ENCODE results near the gene ECE2.

The ECE2 gene

DNA sequence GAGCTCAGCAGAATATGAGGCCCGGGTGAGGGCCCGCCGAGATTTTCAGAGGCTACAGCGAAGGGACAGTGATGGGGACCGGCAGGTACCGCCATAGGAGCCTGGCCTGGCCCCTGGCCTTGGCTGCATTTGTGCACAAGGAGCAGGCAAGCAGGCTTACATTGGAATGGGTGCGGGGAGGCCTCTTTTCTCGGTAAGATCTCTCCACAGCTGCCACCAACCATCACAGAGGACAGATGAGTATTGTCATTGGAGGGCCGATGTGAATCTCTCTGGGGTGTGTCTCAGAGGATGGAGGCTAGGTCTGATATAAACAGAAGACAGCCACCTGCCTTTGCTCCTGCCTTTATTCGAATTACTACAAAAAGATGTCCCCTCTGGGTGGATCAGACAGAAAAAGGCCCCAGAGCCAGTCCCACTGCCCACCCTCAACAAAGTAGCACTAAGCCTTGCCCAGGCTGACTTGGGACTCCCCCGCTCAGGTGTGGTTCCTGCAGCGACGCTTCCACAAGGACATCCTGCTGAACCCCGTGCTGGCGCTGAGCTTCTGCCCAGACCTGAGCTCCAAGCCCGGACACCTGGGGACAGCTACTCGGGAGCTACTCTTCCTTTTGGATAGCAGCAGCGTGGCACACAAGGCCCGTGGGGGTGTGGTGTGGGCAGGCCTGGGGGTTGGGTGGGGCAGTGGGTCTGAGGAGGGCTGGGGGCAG lies 41.0 kb upstream of the ECE2 start:
- Histone ChIP-seq H3K27me3 (replicated peaks; ENCODE audit: control insufficient read depth, insufficient read depth, low read length) (peaks cover 49% of the 10 kb centered on the region), H3K9me3 (ENCODE audit: control insufficient read depth, low read length) (no peaks in the 10 kb centered on the region)
- no peak for DNase-seq (ENCODE audit: low read depth)

DNA sequence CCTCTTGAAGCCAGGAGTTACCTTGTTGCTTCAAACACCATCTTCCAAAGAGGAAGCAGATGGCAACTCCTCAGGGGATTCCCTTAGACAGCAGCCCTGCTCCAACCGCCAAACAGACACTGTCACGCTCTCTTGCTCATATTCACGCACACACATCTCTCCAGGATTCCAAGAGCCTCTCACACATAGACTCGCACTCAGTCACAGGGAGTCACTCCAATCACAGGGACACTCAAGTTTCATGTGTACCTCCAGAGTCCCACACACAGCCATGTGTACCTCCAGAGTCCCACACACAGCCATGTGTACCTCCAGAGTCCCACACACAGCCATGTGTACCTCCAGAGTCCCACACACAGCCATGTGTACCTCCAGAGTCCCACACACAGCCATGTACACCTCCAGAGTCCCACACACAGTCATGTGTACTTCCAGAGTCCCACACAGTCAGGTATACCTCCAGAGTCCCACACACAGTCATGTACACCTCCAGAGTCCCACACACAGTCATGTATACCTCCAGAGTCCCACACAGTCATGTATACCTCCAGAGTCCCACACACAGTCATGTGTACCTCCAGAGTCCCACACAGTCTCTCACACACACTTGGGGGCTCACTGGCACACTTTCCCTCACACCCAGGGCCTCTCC lies 40.3 kb upstream of the ECE2 start:
- no peaks in the 10 kb centered on the region for H3K4me1 ChIP-seq (ENCODE audit: control insufficient read depth, insufficient read depth, low read length)
- H3K4me3 ChIP-seq (ENCODE audit: low read length), result no peak overlapping the region
- no peaks in the 10 kb centered on the region for H3K9me3 ChIP-seq (ENCODE audit: control insufficient read depth, low read length)
- H3K27me3 ChIP-seq (replicated peaks; ENCODE audit: control insufficient read depth, insufficient read depth, low read length), result peaks cover 46% of the 10 kb centered on the region
- DNase-seq (ENCODE audit: low read depth), result no peak
- no peak overlapping the region for H3K9ac ChIP-seq (ENCODE audit: low read length)
- no peaks in the 10 kb centered on the region for H3K36me3 ChIP-seq (ENCODE audit: control insufficient read depth, insufficient read depth, low read length, severe bottlenecking)

More for the DNA sequence above, 41.0 kb upstream of the ECE2 start:
- Histone ChIP-seq H3K9ac (ENCODE audit: low read length) (no peak overlapping the region), H3K4me1 (ENCODE audit: control insufficient read depth, insufficient read depth, low read length) (no peaks in the 10 kb centered on the region), H3K36me3 (ENCODE audit: control insufficient read depth, insufficient read depth, low read length, severe bottlenecking) (no peaks in the 10 kb centered on the region), H3K4me3 (ENCODE audit: low read length) (no peak overlapping the region)

DNA sequence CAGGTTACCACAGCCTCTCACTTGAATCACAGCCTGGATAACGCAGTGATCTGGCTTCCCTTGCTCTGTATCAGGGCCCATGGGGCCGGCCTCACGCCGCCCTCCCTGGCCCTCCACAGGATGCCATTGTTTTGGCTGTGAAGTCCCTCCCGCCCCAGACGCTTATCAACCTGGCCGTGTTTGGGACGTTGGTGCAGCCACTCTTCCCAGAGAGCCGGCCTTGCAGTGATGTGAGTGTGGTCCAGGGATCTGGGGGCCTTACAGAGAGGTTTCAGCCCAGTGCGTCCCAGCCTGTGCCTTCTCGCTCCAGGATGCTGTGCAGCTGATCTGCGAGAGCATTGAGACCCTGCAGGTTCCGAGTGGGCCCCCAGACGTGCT lies 39.8 kb upstream of the ECE2 start:
- no peaks in the 10 kb centered on the region for H3K4me1 ChIP-seq (ENCODE audit: control insufficient read depth, insufficient read depth, low read length)
- H3K9me3 ChIP-seq (ENCODE audit: control insufficient read depth, low read length), result no peaks in the 10 kb centered on the region
- H3K4me3 ChIP-seq (ENCODE audit: low read length), result no peak overlapping the region
- DNase-seq (ENCODE audit: low read depth), result no peak
- H3K36me3 ChIP-seq (ENCODE audit: control insufficient read depth, insufficient read depth, low read length, severe bottlenecking), result no peaks in the 10 kb centered on the region
- no peak overlapping the region for H3K9ac ChIP-seq (ENCODE audit: low read length)
- H3K27me3 ChIP-seq (replicated peaks; ENCODE audit: control insufficient read depth, insufficient read depth, low read length), result peaks cover 43% of the 10 kb centered on the region

DNA sequence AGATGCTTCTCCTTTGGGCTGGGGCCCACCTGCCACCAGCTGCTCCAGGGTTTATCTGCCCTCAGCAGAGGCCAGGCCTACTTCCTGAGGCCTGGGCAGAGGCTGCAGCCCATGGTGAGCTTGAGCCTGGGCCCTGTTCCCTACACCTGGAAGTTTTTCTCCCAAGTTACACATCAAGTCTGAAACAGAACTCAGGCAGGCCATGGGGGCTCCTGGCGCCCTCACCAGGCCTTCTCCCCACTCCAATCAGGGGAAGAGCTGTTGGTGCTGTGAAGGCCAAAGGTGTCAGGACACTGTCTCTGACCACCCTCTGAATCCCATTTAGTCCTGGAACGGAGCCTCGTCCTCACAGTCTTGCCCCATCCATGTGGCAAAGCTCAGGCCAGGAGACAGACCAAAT lies 39.2 kb upstream of the ECE2 start:
- H3K36me3 ChIP-seq (ENCODE audit: control insufficient read depth, insufficient read depth, low read length, severe bottlenecking), result no peaks in the 10 kb centered on the region
- no peak for DNase-seq (ENCODE audit: low read depth)
- H3K27me3 ChIP-seq (replicated peaks; ENCODE audit: control insufficient read depth, insufficient read depth, low read length), result peaks cover 37% of the 10 kb centered on the region

DNA sequence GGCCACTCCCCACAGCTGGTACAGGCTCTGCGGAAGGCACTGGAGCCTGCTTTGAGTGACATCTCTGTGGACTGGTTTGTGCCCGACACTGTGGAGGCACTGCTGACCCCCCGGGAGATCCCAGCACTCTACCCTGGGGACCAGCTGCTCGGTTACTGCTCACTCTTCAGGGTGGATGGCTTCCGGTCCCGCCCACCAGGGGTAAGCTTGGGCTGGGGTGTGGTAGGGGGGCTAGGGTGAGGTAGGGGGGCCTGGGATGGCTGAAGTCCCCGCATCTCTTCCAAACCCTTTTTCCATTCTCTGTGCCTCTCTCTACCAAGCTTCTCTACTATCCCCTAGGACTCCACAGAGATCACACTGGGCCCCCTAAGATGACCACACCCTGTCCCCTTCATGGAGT lies 38.6 kb upstream of the ECE2 start:
- peaks cover 31% of the 10 kb centered on the region for H3K27me3 ChIP-seq (replicated peaks; ENCODE audit: control insufficient read depth, insufficient read depth, low read length)
- H3K9ac ChIP-seq (ENCODE audit: low read length), result no peak overlapping the region
- H3K9me3 ChIP-seq (ENCODE audit: control insufficient read depth, low read length), result no peaks in the 10 kb centered on the region
- no peak for DNase-seq (ENCODE audit: low read depth)
- H3K36me3 ChIP-seq (ENCODE audit: control insufficient read depth, insufficient read depth, low read length, severe bottlenecking), result peaks cover under 1% of the 10 kb centered on the region
- no peak overlapping the region for H3K4me3 ChIP-seq (ENCODE audit: low read length)
- H3K4me1 ChIP-seq (ENCODE audit: control insufficient read depth, insufficient read depth, low read length), result no peaks in the 10 kb centered on the region

More for the DNA sequence above, 39.2 kb upstream of the ECE2 start:
- H3K9ac ChIP-seq (ENCODE audit: low read length), result no peak overlapping the region
- no peak overlapping the region for H3K4me3 ChIP-seq (ENCODE audit: low read length)
- H3K4me1 ChIP-seq (ENCODE audit: control insufficient read depth, insufficient read depth, low read length), result no peaks in the 10 kb centered on the region
- no peaks in the 10 kb centered on the region for H3K9me3 ChIP-seq (ENCODE audit: control insufficient read depth, low read length)

DNA sequence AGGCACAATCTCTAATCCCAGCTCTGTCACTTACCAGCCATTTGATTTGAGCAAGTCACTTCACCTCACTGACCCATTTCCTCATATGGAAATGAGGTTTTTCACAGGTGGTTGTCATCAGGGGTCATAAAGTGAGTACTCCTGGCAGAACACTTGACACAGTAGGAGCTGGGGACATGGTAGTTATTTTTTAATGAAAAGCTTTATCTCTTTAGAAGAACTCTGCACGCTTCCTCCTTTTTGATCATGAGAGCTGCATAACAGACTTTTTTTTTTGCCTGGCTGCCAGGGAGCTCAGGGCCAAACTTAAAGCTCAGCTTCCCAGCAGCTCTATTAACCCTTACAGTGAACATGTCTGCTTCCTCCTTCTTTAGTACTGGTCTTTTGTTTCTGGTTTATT lies 38.0 kb upstream of the ECE2 start:
- Histone ChIP-seq H3K4me1 (ENCODE audit: control insufficient read depth, insufficient read depth, low read length) (no peaks in the 10 kb centered on the region), H3K36me3 (ENCODE audit: control insufficient read depth, insufficient read depth, low read length, severe bottlenecking) (peaks cover 7% of the 10 kb centered on the region), H3K9me3 (ENCODE audit: control insufficient read depth, low read length) (no peaks in the 10 kb centered on the region), H3K4me3 (ENCODE audit: low read length) (no peak overlapping the region), H3K27me3 (replicated peaks; ENCODE audit: control insufficient read depth, insufficient read depth, low read length) (peaks cover 26% of the 10 kb centered on the region), H3K9ac (ENCODE audit: low read length) (no peak overlapping the region)
- DNase-seq (ENCODE audit: low read depth), result no peak

DNA sequence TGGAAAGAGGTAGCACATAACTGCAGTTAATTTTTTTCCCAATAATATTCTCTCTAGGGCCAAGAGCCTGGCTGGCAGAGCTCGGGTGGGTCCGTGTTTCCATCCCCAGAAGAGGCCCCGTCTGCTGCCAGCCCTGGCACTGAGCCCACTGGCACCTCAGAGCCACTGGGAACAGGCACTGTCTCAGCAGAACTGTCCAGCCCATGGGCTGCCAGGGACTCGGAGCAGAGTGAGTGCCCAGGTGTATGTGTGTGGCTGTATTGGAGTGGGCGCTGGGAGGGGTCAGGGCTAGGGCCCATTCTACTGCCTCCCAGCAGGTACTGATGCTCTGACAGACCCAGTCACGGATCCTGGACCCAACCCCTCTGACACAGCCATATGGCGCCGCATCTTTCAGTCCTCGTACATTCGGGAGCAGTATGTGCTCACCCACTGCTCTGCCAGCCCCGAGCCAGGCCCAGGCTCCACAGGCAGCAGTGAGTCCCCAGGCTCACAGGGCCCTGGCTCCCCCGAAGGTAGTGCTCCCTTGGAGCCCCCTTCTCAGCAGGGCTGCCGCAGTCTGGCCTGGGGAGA lies 37.5 kb upstream of the ECE2 start:
- H3K4me1 ChIP-seq (ENCODE audit: control insufficient read depth, insufficient read depth, low read length), result no peaks in the 10 kb centered on the region
- H3K36me3 ChIP-seq (ENCODE audit: control insufficient read depth, insufficient read depth, low read length, severe bottlenecking), result peaks cover 12% of the 10 kb centered on the region
- H3K9ac ChIP-seq (ENCODE audit: low read length), result no peak overlapping the region
- H3K27me3 ChIP-seq (replicated peaks; ENCODE audit: control insufficient read depth, insufficient read depth, low read length), result peaks cover 24% of the 10 kb centered on the region
- no peaks in the 10 kb centered on the region for H3K9me3 ChIP-seq (ENCODE audit: control insufficient read depth, low read length)
- no peak for DNase-seq (ENCODE audit: low read depth)
- no peak overlapping the region for H3K4me3 ChIP-seq (ENCODE audit: low read length)

DNA sequence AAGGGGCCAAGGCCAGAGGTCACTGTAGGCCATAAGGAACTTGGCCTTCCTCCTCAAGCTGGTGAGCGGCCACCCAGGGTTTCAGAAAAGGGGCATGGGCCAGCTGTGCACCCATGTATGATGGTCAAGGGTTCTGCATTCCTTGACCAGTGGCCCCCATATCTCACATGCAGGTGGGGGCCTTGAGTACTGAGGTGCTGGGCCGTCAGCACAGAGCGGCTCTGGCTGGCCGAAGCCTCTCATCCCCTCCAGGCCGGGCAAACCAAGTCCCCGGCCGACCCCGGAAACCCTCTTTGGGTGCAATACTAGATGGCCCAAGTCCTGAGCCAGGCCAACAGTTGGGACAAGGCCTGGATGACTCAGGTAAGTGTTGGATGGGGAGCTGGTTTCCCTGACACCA lies 36.6 kb upstream of the ECE2 start:
- H3K9ac ChIP-seq (ENCODE audit: low read length), result no peak overlapping the region
- peaks cover 24% of the 10 kb centered on the region for H3K27me3 ChIP-seq (replicated peaks; ENCODE audit: control insufficient read depth, insufficient read depth, low read length)
- peaks cover 21% of the 10 kb centered on the region for H3K36me3 ChIP-seq (ENCODE audit: control insufficient read depth, insufficient read depth, low read length, severe bottlenecking)
- no peaks in the 10 kb centered on the region for H3K9me3 ChIP-seq (ENCODE audit: control insufficient read depth, low read length)
- no peak for DNase-seq (ENCODE audit: low read depth)
- no peaks in the 10 kb centered on the region for H3K4me1 ChIP-seq (ENCODE audit: control insufficient read depth, insufficient read depth, low read length)
- no peak overlapping the region for H3K4me3 ChIP-seq (ENCODE audit: low read length)

DNA sequence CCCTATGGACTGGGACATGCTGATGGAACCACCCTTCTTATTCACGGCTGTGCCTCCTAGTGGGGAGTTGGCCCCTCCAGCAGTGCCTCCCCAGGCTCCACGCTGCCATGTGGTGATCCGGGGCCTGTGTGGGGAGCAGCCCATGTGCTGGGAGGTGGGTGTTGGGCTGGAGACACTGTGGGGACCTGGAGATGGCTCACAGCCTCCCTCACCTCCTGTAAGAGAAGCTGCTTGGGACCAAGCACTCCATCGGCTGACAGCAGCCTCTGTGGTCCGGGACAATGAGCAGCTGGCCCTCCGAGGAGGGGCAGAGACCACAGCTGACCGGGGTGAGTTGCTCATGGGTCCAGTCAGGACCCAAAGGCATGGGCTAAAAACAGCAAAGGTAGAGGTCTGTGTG lies 36.1 kb upstream of the ECE2 start:
- Histone ChIP-seq H3K27me3 (replicated peaks; ENCODE audit: control insufficient read depth, insufficient read depth, low read length) (peaks cover 24% of the 10 kb centered on the region), H3K4me3 (ENCODE audit: low read length) (no peak overlapping the region), H3K9me3 (ENCODE audit: control insufficient read depth, low read length) (no peaks in the 10 kb centered on the region), H3K36me3 (ENCODE audit: control insufficient read depth, insufficient read depth, low read length, severe bottlenecking) (peaks cover 26% of the 10 kb centered on the region), H3K9ac (ENCODE audit: low read length) (no peak overlapping the region), H3K4me1 (ENCODE audit: control insufficient read depth, insufficient read depth, low read length) (no peaks in the 10 kb centered on the region)
- no peak for DNase-seq (ENCODE audit: low read depth)

DNA sequence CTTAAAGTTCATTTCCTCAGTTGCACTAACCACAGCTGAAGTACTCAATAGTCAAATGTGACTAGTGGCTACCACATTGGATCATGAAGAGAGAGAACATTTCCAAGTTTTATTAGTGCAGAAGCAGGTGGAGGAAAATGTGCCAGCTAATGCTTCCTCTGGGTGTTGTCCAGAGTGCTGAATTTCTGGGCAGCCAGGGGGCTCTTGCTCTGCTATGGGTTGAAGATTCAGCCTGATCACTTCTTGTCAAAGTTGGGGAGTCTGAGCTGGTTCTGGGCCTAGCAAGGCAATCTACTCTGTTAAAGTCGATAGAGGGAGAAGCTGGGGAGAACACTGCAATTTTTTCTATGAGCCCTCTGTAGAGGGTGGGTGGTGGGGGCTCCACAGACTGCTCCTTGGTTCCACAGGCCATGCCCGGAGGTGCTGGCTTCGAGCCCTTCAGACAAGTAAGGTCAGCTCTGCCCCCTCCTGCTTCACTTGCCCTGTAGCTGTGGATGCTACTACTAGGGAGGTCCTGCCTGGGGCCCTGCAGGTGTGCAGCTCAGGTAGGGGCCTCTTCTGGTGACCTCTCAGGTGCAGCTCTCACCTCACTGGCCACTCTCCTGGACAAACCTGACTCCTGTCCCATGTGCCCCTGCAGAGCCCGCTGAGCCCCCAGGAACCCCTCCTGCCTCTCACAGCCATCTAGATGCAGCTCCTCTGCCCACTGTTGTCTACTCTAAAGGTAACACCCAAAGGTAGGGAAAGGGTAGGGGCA lies 35.3 kb upstream of the ECE2 start:
- Histone ChIP-seq H3K4me1 (ENCODE audit: control insufficient read depth, insufficient read depth, low read length) (no peaks in the 10 kb centered on the region), H3K36me3 (ENCODE audit: control insufficient read depth, insufficient read depth, low read length, severe bottlenecking) (peaks cover 34% of the 10 kb centered on the region), H3K9me3 (ENCODE audit: control insufficient read depth, low read length) (no peaks in the 10 kb centered on the region), H3K9ac (ENCODE audit: low read length) (no peak overlapping the region), H3K4me3 (ENCODE audit: low read length) (no peak overlapping the region), H3K27me3 (replicated peaks; ENCODE audit: control insufficient read depth, insufficient read depth, low read length) (peaks cover 24% of the 10 kb centered on the region)
- DNase-seq (ENCODE audit: low read depth), result no peak

DNA sequence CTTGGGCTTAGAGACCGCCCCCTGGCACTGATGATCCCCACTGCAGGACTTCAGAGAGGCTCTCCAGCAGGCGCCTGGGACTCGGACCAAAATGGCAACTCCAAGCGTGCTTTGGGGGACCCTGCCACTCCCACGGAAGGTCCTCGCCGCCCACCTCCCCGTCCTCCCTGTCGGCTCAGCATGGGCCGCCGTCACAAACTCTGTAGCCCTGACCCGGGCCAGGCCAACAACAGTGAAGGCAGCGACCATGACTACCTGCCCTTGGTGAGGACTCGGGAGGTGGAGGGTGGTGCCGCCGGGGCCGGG lies 34.7 kb upstream of the ECE2 start:
- H3K9me3 ChIP-seq (ENCODE audit: control insufficient read depth, low read length), result no peaks in the 10 kb centered on the region
- H3K36me3 ChIP-seq (ENCODE audit: control insufficient read depth, insufficient read depth, low read length, severe bottlenecking), result peaks cover 36% of the 10 kb centered on the region
- no peak overlapping the region for H3K4me3 ChIP-seq (ENCODE audit: low read length)
- DNase-seq (ENCODE audit: low read depth), result no peak
- H3K4me1 ChIP-seq (ENCODE audit: control insufficient read depth, insufficient read depth, low read length), result no peaks in the 10 kb centered on the region
- H3K27me3 ChIP-seq (replicated peaks; ENCODE audit: control insufficient read depth, insufficient read depth, low read length), result peaks cover 20% of the 10 kb centered on the region
- H3K9ac ChIP-seq (ENCODE audit: low read length), result no peak overlapping the region
